Retinal pigment epithelial cell (primary cell): ENCODE measurements around the gene ROPN1B.

Experiments
- DNase-seq: peaks from one replicate; pipeline ENCODE4 v3.0.0-alpha.2; 2010; ENCODE audit warnings: low read depth
- H3K4me3 ChIP-seq: 2 replicates; pipeline ENCODE4 v1.5.1; 2011; ENCODE audit warnings: mild to moderate bottlenecking, low read length, control low read depth, moderate library complexity
- CTCF ChIP-seq: conservative IDR thresholded peaks from 2 replicates; pipeline ENCODE4 v1.5.1; 2011; ENCODE audit warnings: low read depth, low read length, control low read depth, inconsistent platforms

The ROPN1B gene

DNA sequence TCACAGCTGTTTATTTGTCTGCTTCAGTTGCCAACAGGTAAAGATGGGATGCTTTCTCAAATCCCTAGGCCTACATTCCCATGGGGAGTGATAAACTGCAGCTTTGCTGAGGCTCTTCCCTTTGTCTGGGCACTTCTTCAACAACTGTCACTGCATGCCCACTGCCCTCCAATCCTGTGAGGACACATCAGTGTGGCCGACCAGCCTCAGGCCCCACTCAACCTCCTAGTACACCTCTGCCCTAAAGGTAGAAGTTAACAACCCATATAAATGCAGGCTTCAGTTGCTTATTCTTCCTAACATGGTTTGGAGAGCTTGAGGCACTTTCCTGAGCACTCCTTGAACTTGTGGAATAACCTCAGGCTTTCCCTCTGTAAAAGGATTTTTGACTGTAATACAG lies 49.6 kb downstream of the ROPN1B start:
- no peak for TF ChIP-seq CTCF
- no peak for DNase-seq
- no peak overlapping the region for H3K4me3 ChIP-seq

DNA sequence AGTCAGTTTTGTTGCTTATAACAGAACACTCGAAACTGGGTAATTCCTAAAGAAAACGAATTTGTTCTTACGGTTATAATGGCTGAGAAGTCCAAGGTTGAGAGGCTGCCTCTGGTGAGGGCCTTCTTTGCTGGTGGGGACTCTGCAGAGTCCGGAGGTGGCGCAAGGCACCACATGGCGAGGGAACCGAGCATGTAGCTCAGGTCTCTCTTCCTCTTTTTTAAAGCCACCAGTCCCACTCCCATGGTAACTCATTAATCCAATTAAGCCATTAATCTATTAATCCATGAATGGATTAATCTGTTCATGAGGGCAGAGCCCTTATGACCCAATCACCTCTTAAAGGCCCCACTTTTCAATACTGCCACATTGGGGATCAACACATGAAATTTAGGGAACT lies 50.0 kb downstream of the ROPN1B start:
- H3K4me3 ChIP-seq = no peak overlapping the region
- no peak for TF ChIP-seq CTCF
- DNase-seq = no peak

DNA sequence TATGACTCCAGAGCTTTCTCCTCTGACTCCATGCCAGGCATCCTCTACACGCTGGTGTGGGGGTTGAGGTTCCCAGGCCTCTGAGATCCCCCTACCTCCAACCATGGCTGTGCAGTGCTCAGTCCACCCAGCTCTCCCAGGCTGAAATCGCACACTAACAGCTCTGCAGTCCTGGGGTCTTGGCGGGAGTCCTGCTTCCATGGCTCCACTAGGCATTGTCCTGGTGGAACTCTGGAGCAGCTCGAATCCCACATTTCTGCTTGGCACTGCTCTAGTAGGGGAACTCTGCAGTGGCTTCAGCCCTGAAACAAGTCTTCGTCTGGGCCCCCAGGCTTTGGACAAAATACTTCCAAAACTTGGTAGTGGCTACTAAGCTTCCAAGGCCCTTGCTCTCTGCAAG lies 50.7 kb downstream of the ROPN1B start:
- H3K4me3 ChIP-seq = no peak overlapping the region
- no peak for TF ChIP-seq CTCF
- no peak for DNase-seq

- H3K4me3 ChIP-seq = no peak overlapping the region
- no peak for DNase-seq
- no peak for TF ChIP-seq CTCF
Measured at GRCh38 chr3:126021224-126021623, 52.2 kb downstream of the ROPN1B start.

DNA sequence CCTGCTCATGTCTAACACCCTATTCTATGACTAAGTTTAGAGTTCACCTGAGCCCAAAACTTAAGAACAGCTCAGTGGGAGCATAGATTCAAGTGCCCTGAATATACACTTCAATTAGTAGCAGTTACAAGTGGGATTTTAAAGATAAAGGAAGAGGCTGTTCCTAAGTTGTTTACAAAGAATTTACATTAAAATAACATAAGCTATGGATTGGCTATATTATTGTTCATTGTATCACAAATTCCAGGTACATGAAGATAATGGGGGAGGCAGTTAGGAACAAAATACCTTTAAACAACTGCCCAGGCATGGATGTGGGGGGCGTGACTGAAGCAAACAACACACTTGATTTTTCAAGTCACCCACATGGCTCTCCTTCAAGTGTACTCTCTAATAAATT lies 52.7 kb downstream of the ROPN1B start:
- no peak for DNase-seq
- TF ChIP-seq CTCF = no peak
- H3K4me3 ChIP-seq = no peak overlapping the region

GRCh38 chr3:126022741-126023359 lies 53.9 kb downstream of the ROPN1B start:
- DNase-seq = no peak
- no peak for TF ChIP-seq CTCF

GRCh38 chr3:126023390-126023789 lies 54.4 kb downstream of the ROPN1B start:
- TF ChIP-seq CTCF = no peak
- no peak overlapping the region for H3K4me3 ChIP-seq
- DNase-seq = no peak

More at GRCh38 chr3:126022741-126023359, 53.9 kb downstream of the ROPN1B start:
- no peak overlapping the region for H3K4me3 ChIP-seq
